Thymus (tissue), 11 donors: ENCODE measurements around the gene GSTO2. TPM values are rescaled to one million over a fixed set of nuclear protein-coding genes. Genes with fewer than 3 reads are reported as not detected.

Experiments used
- DNase-seq, 9 donors: peaks; one replicate each; pipeline ENCODE4 v3.0.0-alpha.2; 2013; ENCODE audit warnings: low spot score in 9 of 9, low read depth in 6 of 9, missing footprints in 1 of 9
- H3K27ac ChIP-seq, 2 donors: one replicate each; pipeline ENCODE4 v1.5.1; 2013; ENCODE audit warnings: control low read depth in 1 of 2, low read depth in 1 of 2, low read length in 1 of 2, mild to moderate bottlenecking in 1 of 2, moderate library complexity in 1 of 2
- H3K27me3 ChIP-seq, 2 donors: one replicate each; pipeline ENCODE4 v1.5.1; 2013; ENCODE audit warnings: low read length in 1 of 2; ENCODE audit not compliant: control insufficient read depth in 2 of 2, insufficient read depth in 1 of 2
- H3K36me3 ChIP-seq, 2 donors: one replicate each; pipeline ENCODE4 v1.5.1; 2013; ENCODE audit warnings: low read length in 1 of 2, mild to moderate bottlenecking in 1 of 2, moderate library complexity in 1 of 2; ENCODE audit not compliant: control insufficient read depth in 2 of 2, insufficient read depth in 2 of 2
- H3K4me1 ChIP-seq, 2 donors: one replicate each; pipeline ENCODE4 v1.5.1; 2013; ENCODE audit warnings: low read length in 2 of 2; ENCODE audit not compliant: control insufficient read depth in 2 of 2, insufficient read depth in 2 of 2
- H3K4me3 ChIP-seq, 2 donors: one replicate each; pipeline ENCODE4 v1.5.1; 2013; ENCODE audit warnings: low read length in 2 of 2, control low read depth in 1 of 2, mild to moderate bottlenecking in 1 of 2
- H3K9me3 ChIP-seq, 2 donors: one replicate each; pipeline ENCODE4 v1.5.1; 2013; ENCODE audit warnings: low read length in 1 of 2, mild to moderate bottlenecking in 1 of 2; ENCODE audit not compliant: control insufficient read depth in 2 of 2, insufficient read depth in 1 of 2
- WGBS: extraction: QIAGEN DNeasy Blood & Tissue Kit; methylation state at CpG from one replicate; pipeline ENCODE4 v1.1.7; 2013; 5-methylcytosine and 5-hydroxymethylcytosine counted together
- polyA plus RNA-seq: library from polyadenylated mRNA; stranded (reverse); fragments of 200-250 nt; gene quantifications from one replicate; pipeline ENCODE4 v1.2.3, GENCODE V29; 2013
- total RNA-seq: library from RNA; stranded (reverse); fragments of 120-200 nt; gene quantifications from one replicate; pipeline ENCODE4 v1.2.4, GENCODE V29; 2013
- donor health status: healthy.

The GSTO2 gene
- total and polyA plus RNA-seq, 2 donors, result 5.6 to 16.1 TPM

GRCh38 chr10:104268405-104268712, 625 bp upstream of the GSTO2 start:
- H3K36me3 ChIP-seq, result peaks cover 7 to 31% of the 10 kb centered on the region in 2 donors
- WGBS, result 19% methylated on average over 10 of the region's 10 CpGs
- H3K4me1 ChIP-seq, result peaks cover 7 to 10% of the 10 kb centered on the region in 2 donors
- no peaks in the 10 kb centered on the region for H3K9me3 ChIP-seq
- no peaks in the 10 kb centered on the region for H3K27me3 ChIP-seq
- no peak for DNase-seq
- peak overlapping the region; percentile 87 to 96 for H3K4me3 ChIP-seq
- H3K27ac ChIP-seq, result peak overlapping the region; percentile 90 to 94

GRCh38 chr10:104273286-104273685, 4.3 kb downstream of the GSTO2 start:
- H3K4me1 ChIP-seq, result peaks cover 1 to 6% of the 10 kb centered on the region in 2 donors
- no peaks in the 10 kb centered on the region for H3K36me3 ChIP-seq
- peaks cover 9 to 17% of the 10 kb centered on the region in 2 donors for H3K27me3 ChIP-seq
- DNase-seq, result no peak
- no peak overlapping the region for H3K4me3 ChIP-seq
- no peak overlapping the region for H3K27ac ChIP-seq
- no peaks in the 10 kb centered on the region for H3K9me3 ChIP-seq
- WGBS, result 94% methylated on average over 1 of the region's 1 CpG

GRCh38 chr10:104273899-104274575, 5.1 kb downstream of the GSTO2 start:
- no peak overlapping the region for H3K27ac ChIP-seq
- peaks cover 0 to 6% of the 10 kb centered on the region in 2 donors for H3K4me1 ChIP-seq
- H3K9me3 ChIP-seq, result no peaks in the 10 kb centered on the region
- WGBS, result 96% methylated on average over 4 of the region's 4 CpGs
- no peak overlapping the region for H3K4me3 ChIP-seq
- H3K36me3 ChIP-seq, result no peaks in the 10 kb centered on the region
- no peak for DNase-seq
- H3K27me3 ChIP-seq, result peaks cover 9 to 17% of the 10 kb centered on the region in 2 donors

DNA sequence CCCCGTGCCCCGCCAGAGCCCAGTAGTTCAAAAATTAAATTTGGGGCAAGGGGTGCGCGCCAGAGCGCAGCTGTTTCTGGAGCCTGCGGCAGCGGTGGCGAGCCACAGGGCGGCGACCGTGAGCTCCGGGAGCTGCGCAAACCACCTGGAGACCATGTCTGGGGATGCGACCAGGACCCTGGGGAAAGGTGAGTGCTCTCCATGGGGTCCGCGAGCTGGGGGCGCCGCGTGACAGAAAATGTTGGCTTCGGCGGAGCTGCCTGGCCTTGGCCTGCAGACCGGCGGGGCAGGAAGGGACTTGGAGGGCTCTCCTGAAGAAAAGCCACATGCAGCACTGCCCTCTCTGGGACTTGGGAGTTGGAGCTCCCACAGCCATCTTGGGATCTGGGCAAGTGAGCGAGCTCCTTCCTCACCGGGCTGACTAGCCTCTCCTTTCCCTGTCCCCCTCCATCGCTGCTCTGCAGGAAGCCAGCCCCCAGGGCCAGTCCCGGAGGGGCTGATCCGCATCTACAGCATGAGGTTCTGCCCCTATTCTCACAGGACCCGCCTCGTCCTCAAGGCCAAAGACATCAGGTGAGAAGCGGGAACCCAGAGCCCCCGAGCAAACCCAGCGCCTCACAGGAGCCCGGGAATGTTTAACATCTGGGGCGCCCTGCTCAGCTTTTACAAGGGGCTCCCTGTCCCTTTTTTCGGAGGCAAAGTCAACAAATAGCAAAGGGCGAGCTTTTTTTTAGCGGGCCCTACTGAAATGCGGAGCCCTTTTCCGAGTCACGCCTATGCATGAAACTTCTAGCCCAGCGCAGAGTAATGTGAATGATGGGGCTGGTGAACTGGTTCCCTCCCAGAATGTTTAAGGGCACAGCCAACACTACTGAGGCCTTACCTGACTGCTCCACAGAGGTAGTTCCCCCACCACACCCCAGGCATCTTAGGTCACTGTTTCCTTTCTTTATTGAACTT, 6.1 kb downstream of the GSTO2 start:
- H3K4me3 ChIP-seq, result peak overlapping the region in 1 of 2 donors; percentile 20
- peaks cover 9 to 17% of the 10 kb centered on the region in 2 donors for H3K27me3 ChIP-seq
- peak in 3 of 9 donors; percentile 47 to 64 (median 60) for DNase-seq
- no peaks in the 10 kb centered on the region for H3K36me3 ChIP-seq
- 26% methylated on average over 42 of the region's 42 CpGs for WGBS
- H3K9me3 ChIP-seq, result no peaks in the 10 kb centered on the region
- no peak overlapping the region for H3K27ac ChIP-seq
- peaks cover 0 to 4% of the 10 kb centered on the region in 2 donors for H3K4me1 ChIP-seq

- Histone ChIP-seq H3K4me1 (peaks cover 0 to 4% of the 10 kb centered on the region in 2 donors), H3K36me3 (no peaks in the 10 kb centered on the region), H3K4me3 (no peak overlapping the region), H3K27ac (no peak overlapping the region), H3K9me3 (no peaks in the 10 kb centered on the region), H3K27me3 (peaks cover 9 to 17% of the 10 kb centered on the region in 2 donors)
- no peak for DNase-seq
- 95% methylated on average over 1 of the region's 1 CpG for WGBS
Measured at GRCh38 chr10:104276192-104276591, 7.2 kb downstream of the GSTO2 start.

- DNase-seq, result no peak
- peaks cover 12 to 20% of the 10 kb centered on the region in 2 donors for H3K27me3 ChIP-seq
- no peak overlapping the region for H3K27ac ChIP-seq
- no peaks in the 10 kb centered on the region for H3K36me3 ChIP-seq
- H3K4me3 ChIP-seq, result no peak overlapping the region
- 93% methylated on average over 2 of the region's 2 CpGs for WGBS
- H3K4me1 ChIP-seq, result peaks cover 0 to 4% of the 10 kb centered on the region in 2 donors
- H3K9me3 ChIP-seq, result no peaks in the 10 kb centered on the region
Measured at GRCh38 chr10:104277785-104278184, 8.8 kb downstream of the GSTO2 start.

- Histone ChIP-seq H3K27me3 (peaks cover 12 to 15% of the 10 kb centered on the region in 2 donors), H3K4me1 (peaks cover 0 to 3% of the 10 kb centered on the region in 2 donors), H3K9me3 (no peaks in the 10 kb centered on the region), H3K27ac (no peak overlapping the region), H3K4me3 (no peak overlapping the region), H3K36me3 (no peaks in the 10 kb centered on the region)
- no peak for DNase-seq
- WGBS, result 97% methylated on average over 3 of the region's 3 CpGs
Measured at GRCh38 chr10:104279550-104280259, 10.7 kb downstream of the GSTO2 start.

DNA sequence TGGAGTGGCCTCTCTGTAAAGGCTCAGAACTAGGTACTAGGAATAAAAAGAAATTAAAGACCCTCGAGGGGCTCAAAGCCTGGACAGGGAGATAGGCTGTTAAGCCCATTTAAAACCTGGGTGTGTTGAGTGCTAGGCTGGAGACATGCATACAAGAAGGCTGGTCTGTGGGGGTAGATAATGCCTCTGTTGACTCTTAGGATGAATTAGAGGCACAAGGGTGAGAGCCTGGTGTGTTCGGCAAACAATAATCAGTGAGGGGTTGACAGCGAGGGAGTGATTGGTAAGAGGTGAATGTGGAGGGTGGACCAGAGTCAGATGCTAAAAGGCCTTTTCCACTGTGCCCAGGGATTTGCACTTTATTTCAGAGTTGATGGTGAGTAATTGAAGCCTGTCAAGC, 12.7 kb downstream of the GSTO2 start:
- Histone ChIP-seq H3K4me3 (no peak overlapping the region), H3K36me3 (no peaks in the 10 kb centered on the region), H3K4me1 (no peaks in the 10 kb centered on the region), H3K9me3 (no peaks in the 10 kb centered on the region), H3K27ac (no peak overlapping the region), H3K27me3 (peaks cover 2 to 3% of the 10 kb centered on the region in 2 donors)
- DNase-seq, result no peak
- 96% methylated on average over 3 of the region's 3 CpGs for WGBS
